ENCODE data around the gene OR10A6. TPM values are rescaled to one million over a fixed set of nuclear protein-coding genes. Genes with fewer than 3 reads are reported as not detected.

The OR10A6 gene
- total RNA-seq, 1 donor = under 0.01 TPM

DNA sequence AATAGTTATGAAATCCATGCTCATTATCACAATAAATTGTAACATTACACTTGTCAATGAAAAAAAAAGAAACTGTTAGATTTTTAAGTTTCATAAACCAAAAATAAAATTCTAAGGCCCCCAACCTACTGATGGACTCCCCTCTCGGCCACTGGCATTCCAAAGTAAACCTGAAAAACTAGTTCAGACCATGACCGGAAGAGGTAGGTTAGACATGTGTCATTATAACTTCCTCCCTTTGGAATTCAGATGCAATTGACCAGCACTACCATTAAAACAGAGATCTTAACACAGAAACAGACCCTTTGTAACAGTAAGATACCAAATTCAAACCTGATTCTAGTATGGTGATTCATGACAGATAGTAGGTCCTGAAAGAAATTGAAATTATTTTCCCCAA lies 12.9 kb downstream of the OR10A6 start:
- H3K4me3 ChIP-seq (ENCODE audit: low read depth, low read length) = no peak overlapping the region
- no peak for TF ChIP-seq CTCF (IDR thresholded peaks at IDR 0.05; ENCODE audit: insufficient read depth, low read depth, low read length)
- DNase-seq (ENCODE audit: low read depth) = no peak

GRCh38 chr11:7911011-7911410 lies 20.1 kb downstream of the OR10A6 start:
- no peak overlapping the region for H3K4me3 ChIP-seq (ENCODE audit: low read depth, low read length)
- no peak for DNase-seq (ENCODE audit: low read depth)
- TF ChIP-seq CTCF (IDR thresholded peaks at IDR 0.05; ENCODE audit: insufficient read depth, low read depth, low read length) = no peak

DNA sequence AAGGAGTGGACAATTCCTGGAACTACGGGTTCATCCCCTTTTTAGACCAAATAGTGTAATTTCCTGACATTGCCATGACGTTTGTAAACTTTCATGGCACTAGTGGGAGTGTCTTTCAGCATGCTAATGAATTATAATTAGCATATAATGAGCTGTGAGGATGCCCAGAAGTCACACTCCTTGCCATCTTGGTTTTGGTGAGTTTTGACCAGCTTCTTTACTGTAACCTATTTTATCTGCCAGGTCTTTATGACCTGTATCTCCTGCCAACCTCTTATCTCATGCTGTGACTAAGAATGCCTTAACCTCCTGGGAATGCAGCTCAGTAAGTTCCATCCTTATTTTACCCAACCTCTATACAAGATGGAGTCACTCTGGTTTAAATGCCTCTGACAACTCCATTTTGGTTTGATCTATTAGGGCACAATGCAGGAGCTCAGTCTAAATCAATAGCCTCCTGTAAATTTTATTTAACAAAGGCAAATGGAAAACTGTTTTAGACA lies 20.7 kb downstream of the OR10A6 start:
- H3K4me3 ChIP-seq (ENCODE audit: low read depth, low read length) = no peak overlapping the region
- no peak for TF ChIP-seq CTCF (IDR thresholded peaks at IDR 0.05; ENCODE audit: insufficient read depth, low read depth, low read length)
- no peak for DNase-seq (ENCODE audit: low read depth)

GRCh38 chr11:7909585-7910285 lies 21.3 kb downstream of the OR10A6 start:
- H3K4me3 ChIP-seq (ENCODE audit: low read depth, low read length) = no peak overlapping the region
- no peak for TF ChIP-seq CTCF (IDR thresholded peaks at IDR 0.05; ENCODE audit: insufficient read depth, low read depth, low read length)
- DNase-seq (ENCODE audit: low read depth) = no peak

GRCh38 chr11:7907121-7907520 lies 23.9 kb downstream of the OR10A6 start:
- no peak overlapping the region for H3K4me3 ChIP-seq (ENCODE audit: low read depth, low read length)
- no peak for TF ChIP-seq CTCF (IDR thresholded peaks at IDR 0.05; ENCODE audit: insufficient read depth, low read depth, low read length)
- DNase-seq (ENCODE audit: low read depth) = no peak

DNA sequence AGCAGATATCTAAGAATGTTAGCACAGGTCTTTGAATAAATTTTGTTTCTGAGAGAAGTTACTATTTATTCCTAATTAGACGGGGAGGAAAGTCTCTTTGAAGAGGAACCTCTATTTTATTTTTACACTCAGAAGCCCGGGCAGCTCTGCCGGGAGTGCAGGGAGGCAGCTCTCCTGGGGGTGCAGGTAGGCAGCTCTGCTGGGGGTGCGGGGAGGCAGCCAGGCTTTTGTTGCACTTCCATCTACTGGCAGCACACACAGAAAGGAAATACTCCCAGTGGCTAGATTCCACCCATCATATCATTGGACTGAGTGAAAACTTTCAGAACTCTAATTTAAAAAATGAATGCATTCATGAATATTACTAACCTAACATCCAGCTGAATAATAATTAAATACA lies 24.6 kb downstream of the OR10A6 start:
- no peak for TF ChIP-seq CTCF (IDR thresholded peaks at IDR 0.05; ENCODE audit: insufficient read depth, low read depth, low read length)
- no peak for DNase-seq (ENCODE audit: low read depth)
- H3K4me3 ChIP-seq (ENCODE audit: low read depth, low read length) = no peak overlapping the region

- no peak overlapping the region for H3K4me3 ChIP-seq (ENCODE audit: low read depth, low read length)
- DNase-seq (ENCODE audit: low read depth) = no peak
- TF ChIP-seq CTCF (IDR thresholded peaks at IDR 0.05; ENCODE audit: insufficient read depth, low read depth, low read length) = no peak
Measured at GRCh38 chr11:7905961-7906429, 25.1 kb downstream of the OR10A6 start.

Measured in fibroblast of villous mesenchyme (primary cell).